ENCODE results near the gene PIGQ.
A peak's percentile ranks its signal among the peaks of the same experiment; 100 is the strongest.

PIGQ gene

DNA sequence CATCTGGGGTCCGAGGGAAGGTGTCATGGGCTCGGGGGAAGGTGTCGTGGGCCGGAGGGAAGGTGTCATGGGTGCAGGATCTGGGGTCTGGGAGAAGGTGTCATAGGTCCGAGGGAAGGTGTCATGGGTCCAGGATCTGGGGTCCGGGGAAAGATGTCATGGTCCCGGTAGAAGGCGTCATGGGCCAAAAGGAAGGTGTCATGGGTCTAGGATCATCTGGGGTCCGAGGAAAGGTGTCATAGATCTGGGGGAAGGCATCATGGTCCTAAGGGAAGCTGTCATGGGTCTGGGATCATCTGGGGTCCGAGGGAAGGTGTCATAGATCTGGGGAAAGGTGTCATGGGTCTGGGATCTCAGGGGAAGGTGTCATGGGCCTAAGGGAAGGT, 21.0 kb downstream of the PIGQ start:
- no peak overlapping the region for H4K91ac ChIP-seq (ENCODE audit: low read depth, low read length)
- H3K27ac ChIP-seq (ENCODE audit: low read depth, low read length): no peak overlapping the region

DNA sequence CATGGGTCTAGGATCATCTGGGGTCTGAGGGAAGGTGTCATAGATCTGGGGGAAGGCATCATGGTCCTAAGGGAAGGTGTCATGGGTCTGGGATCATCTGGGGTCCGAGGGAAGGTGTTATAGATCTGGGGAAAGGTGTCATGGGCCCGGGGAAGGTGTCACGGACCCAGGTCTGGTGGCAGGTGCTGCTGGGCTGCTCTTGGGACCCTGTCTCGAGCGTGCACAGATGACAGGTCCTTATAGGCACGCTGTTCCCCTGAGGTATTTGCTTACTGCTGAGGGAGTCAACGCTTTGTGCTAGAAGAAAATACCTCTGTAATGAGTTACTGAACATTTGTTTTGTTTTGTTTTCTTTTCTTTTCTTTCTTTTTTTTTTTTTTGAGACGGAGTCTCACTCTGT, 21.5 kb downstream of the PIGQ start:
- Histone ChIP-seq H2BK5ac (ENCODE audit: low read depth, low read length, poor library complexity) (no peak overlapping the region), H3K9me3 (ENCODE audit: insufficient read depth, low read depth, low read length) (peaks cover 3% of the 10 kb centered on the region), H2BK120ac (ENCODE audit: insufficient read depth, low read length, poor library complexity) (no peak overlapping the region), H3K4me3 (ENCODE audit: low read depth, low read length) (no peak overlapping the region), H2AFZ (ENCODE audit: insufficient read depth, low read length, poor library complexity) (no peak overlapping the region), H2BK12ac (ENCODE audit: low read length) (no peak overlapping the region), H3K79me1 (ENCODE audit: low read length) (peaks cover 22% of the 10 kb centered on the region), H3K14ac (ENCODE audit: low read length) (no peak overlapping the region), H4K8ac (ENCODE audit: low read depth, low read length) (no peak overlapping the region), H3K27ac (ENCODE audit: low read depth, low read length) (no peak overlapping the region), H3K36me3 (ENCODE audit: control insufficient read depth in 1 of 2, insufficient read depth in 2 of 2, low read length in 2 of 2) (peaks cover 6 to 10% of the 10 kb centered on the region in 2 experiments), H3K23ac (ENCODE audit: low read length) (no peak overlapping the region), H4K91ac (ENCODE audit: low read depth, low read length) (no peak overlapping the region), H3K4me2 (ENCODE audit: low read length) (peak overlapping the region; percentile 85), H4K12ac (ENCODE audit: low read depth, low read length) (no peak overlapping the region), H3K79me2 (ENCODE audit: control insufficient read depth, insufficient read depth, low read length, poor library complexity) (peaks cover 28% of the 10 kb centered on the region), H3K4me1 (ENCODE audit: control insufficient read depth in 1 of 2, insufficient read depth in 2 of 2, low read length in 2 of 2) (peaks cover 32 to 40% of the 10 kb centered on the region in 2 experiments), H2AK5ac (ENCODE audit: low read length) (no peak overlapping the region), H3K4ac (ENCODE audit: low read depth, low read length) (peak overlapping the region; percentile 53), H3K27me3 (ENCODE audit: insufficient read depth, low read length) (no peaks in the 10 kb centered on the region), H3K18ac (ENCODE audit: low read length) (no peak overlapping the region), H3K9ac (ENCODE audit: low read length) (no peak overlapping the region)
- WGBS (ENCODE audit: extremely low coverage, insufficient coverage, insufficient read length): no CpG with 5 or more reads among the region's 8 CpGs
- DNase-seq: peak; percentile 81 to 82

More for the DNA sequence above, 21.0 kb downstream of the PIGQ start:
- Histone ChIP-seq H4K12ac (ENCODE audit: low read depth, low read length) (no peak overlapping the region), H3K4ac (ENCODE audit: low read depth, low read length) (peak overlapping the region; percentile 53), H2AFZ (ENCODE audit: insufficient read depth, low read length, poor library complexity) (no peak overlapping the region), H3K23ac (ENCODE audit: low read length) (no peak overlapping the region), H2BK5ac (ENCODE audit: low read depth, low read length, poor library complexity) (no peak overlapping the region), H4K8ac (ENCODE audit: low read depth, low read length) (no peak overlapping the region), H3K79me1 (ENCODE audit: low read length) (peaks cover 22% of the 10 kb centered on the region), H2BK12ac (ENCODE audit: low read length) (no peak overlapping the region), H3K9me3 (ENCODE audit: insufficient read depth, low read depth, low read length) (peaks cover 3% of the 10 kb centered on the region), H3K14ac (ENCODE audit: low read length) (peak overlapping the region; percentile 75), H3K79me2 (ENCODE audit: control insufficient read depth, insufficient read depth, low read length, poor library complexity) (peaks cover 28% of the 10 kb centered on the region), H3K4me2 (ENCODE audit: low read length) (peak overlapping the region; percentile 85), H3K4me1 (ENCODE audit: control insufficient read depth in 1 of 2, insufficient read depth in 2 of 2, low read length in 2 of 2) (peaks cover 32 to 40% of the 10 kb centered on the region in 2 experiments), H2BK120ac (ENCODE audit: insufficient read depth, low read length, poor library complexity) (no peak overlapping the region), H3K36me3 (ENCODE audit: control insufficient read depth in 1 of 2, insufficient read depth in 2 of 2, low read length in 2 of 2) (peaks cover 5 to 6% of the 10 kb centered on the region in 2 experiments), H3K4me3 (ENCODE audit: low read depth, low read length) (peak overlapping the region; percentile 87), H3K9ac (ENCODE audit: low read length) (peak overlapping the region; percentile 71), H3K18ac (ENCODE audit: low read length) (peak overlapping the region; percentile 35), H3K27me3 (ENCODE audit: insufficient read depth, low read length) (no peaks in the 10 kb centered on the region), H2AK5ac (ENCODE audit: low read length) (peak overlapping the region; percentile 42)
- WGBS (ENCODE audit: extremely low coverage, insufficient coverage, insufficient read length): no CpG with 5 or more reads among the region's 10 CpGs
- no peak for DNase-seq

DNA sequence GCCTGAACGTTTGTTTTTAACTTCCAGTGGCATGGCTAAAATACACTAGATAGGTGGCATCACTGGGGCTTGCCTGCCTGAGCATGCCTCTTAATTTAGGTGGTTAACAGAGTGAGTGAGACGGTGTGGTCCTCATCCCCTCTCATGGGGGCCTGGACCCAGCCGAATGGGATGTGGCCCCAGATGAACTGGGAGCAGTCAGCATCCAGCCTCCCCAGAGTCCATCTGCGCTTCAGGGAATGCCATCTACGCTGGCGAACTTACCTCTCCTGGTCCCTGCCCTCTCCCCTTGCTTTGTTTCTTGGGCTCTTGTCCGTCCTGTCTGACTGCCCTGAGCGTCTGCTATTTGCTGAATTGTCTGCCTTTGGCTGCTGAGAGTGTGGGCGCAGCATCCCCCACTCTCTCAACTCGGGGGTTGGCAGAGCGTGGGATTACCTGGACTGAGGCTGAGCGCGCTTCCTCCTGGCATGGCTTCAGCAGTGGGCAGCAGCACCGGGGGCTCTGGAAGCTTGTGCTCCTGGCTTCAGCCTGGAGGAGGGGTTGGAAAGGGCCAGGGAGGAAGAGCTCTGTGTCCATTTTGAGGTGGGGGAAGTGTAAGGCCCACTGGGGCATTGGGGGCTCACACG, 22.2 kb downstream of the PIGQ start:
- Histone ChIP-seq H3K27me3 (ENCODE audit: insufficient read depth, low read length) (no peaks in the 10 kb centered on the region), H3K79me1 (ENCODE audit: low read length) (peaks cover 22% of the 10 kb centered on the region), H3K4ac (ENCODE audit: low read depth, low read length) (peak overlapping the region; percentile 23), H3K9me3 (ENCODE audit: insufficient read depth, low read depth, low read length) (peaks cover 3% of the 10 kb centered on the region), H3K79me2 (ENCODE audit: control insufficient read depth, insufficient read depth, low read length, poor library complexity) (peaks cover 28% of the 10 kb centered on the region), H2AFZ (ENCODE audit: insufficient read depth, low read length, poor library complexity) (no peak overlapping the region), H2BK5ac (ENCODE audit: low read depth, low read length, poor library complexity) (no peak overlapping the region), H3K4me3 (ENCODE audit: low read depth, low read length) (peak overlapping the region; percentile 11), H3K18ac (ENCODE audit: low read length) (peak overlapping the region; percentile 9), H3K4me1 (ENCODE audit: control insufficient read depth in 1 of 2, insufficient read depth in 2 of 2, low read length in 2 of 2) (peaks cover 32 to 40% of the 10 kb centered on the region in 2 experiments), H3K4me2 (ENCODE audit: low read length) (no peak overlapping the region), H3K27ac (ENCODE audit: low read depth, low read length) (no peak overlapping the region), H3K14ac (ENCODE audit: low read length) (no peak overlapping the region), H4K12ac (ENCODE audit: low read depth, low read length) (no peak overlapping the region), H2AK5ac (ENCODE audit: low read length) (peak overlapping the region; percentile 28), H3K9ac (ENCODE audit: low read length) (no peak overlapping the region), H3K36me3 (ENCODE audit: control insufficient read depth in 1 of 2, insufficient read depth in 2 of 2, low read length in 2 of 2) (peaks cover 11 to 18% of the 10 kb centered on the region in 2 experiments), H4K91ac (ENCODE audit: low read depth, low read length) (peak overlapping the region; percentile 25), H4K8ac (ENCODE audit: low read depth, low read length) (no peak overlapping the region), H3K23ac (ENCODE audit: low read length) (no peak overlapping the region), H2BK12ac (ENCODE audit: low read length) (no peak overlapping the region), H2BK120ac (ENCODE audit: insufficient read depth, low read length, poor library complexity) (peak overlapping the region; percentile 6)
- WGBS (ENCODE audit: extremely low coverage, insufficient coverage, insufficient read length): no CpG with 5 or more reads among the region's 15 CpGs
- peak in 1 of 2 donors; percentile 44 for DNase-seq

DNA sequence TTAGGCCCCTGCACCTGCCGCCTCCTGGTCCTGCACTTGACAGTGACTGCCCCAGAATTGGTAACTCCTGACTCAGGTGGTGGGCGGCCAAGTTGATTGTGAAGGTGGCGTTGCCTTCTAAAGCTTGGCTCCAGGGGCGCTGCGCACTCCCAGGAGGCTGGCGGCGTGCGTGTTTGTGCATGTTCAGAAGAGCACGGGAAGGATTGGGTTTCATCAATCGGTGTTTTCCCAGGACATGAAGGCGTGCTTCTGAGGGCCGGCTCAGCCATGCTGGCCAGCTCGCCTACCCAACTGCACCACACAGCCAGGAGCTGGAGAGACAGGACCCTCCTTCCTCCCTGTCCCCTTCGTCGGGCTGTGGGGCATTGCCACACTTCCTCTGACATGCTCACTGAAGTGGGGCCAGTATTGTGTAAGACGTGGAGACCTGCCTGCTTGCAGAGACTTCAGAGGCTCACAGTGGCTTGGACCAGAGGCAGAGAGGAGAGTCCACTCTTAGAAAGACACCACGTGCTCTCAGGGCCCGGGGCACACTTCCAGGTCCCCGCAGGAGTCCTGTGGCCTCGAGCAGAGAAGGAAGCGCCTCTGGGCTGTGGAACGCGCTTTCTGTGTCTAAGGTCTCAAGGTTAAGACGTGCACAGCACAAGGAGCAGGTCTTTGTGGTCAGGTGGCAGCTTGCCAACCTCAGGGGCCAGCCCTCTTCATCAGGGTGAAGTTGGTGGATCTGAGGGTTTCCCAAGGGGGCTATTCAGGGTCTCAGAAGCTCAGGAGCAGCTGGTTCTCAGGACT, 22.9 kb downstream of the PIGQ start:
- peak; percentile 78 to 88 for DNase-seq
- Histone ChIP-seq H2BK12ac (ENCODE audit: low read length) (no peak overlapping the region), H2AFZ (ENCODE audit: insufficient read depth, low read length, poor library complexity) (no peak overlapping the region), H3K27me3 (ENCODE audit: insufficient read depth, low read length) (no peaks in the 10 kb centered on the region), H4K91ac (ENCODE audit: low read depth, low read length) (peak overlapping the region; percentile 25), H4K12ac (ENCODE audit: low read depth, low read length) (no peak overlapping the region), H3K4me3 (ENCODE audit: low read depth, low read length) (no peak overlapping the region), H3K14ac (ENCODE audit: low read length) (no peak overlapping the region), H3K79me1 (ENCODE audit: low read length) (peaks cover 22% of the 10 kb centered on the region), H2BK5ac (ENCODE audit: low read depth, low read length, poor library complexity) (no peak overlapping the region), H3K23ac (ENCODE audit: low read length) (no peak overlapping the region), H4K8ac (ENCODE audit: low read depth, low read length) (no peak overlapping the region), H3K9me3 (ENCODE audit: insufficient read depth, low read depth, low read length) (peaks cover 3% of the 10 kb centered on the region), H3K4ac (ENCODE audit: low read depth, low read length) (no peak overlapping the region), H3K18ac (ENCODE audit: low read length) (peak overlapping the region; percentile 9), H3K9ac (ENCODE audit: low read length) (no peak overlapping the region), H3K27ac (ENCODE audit: low read depth, low read length) (peak overlapping the region; percentile 35), H3K4me2 (ENCODE audit: low read length) (no peak overlapping the region), H3K36me3 (ENCODE audit: control insufficient read depth in 1 of 2, insufficient read depth in 2 of 2, low read length in 2 of 2) (peaks cover 11 to 20% of the 10 kb centered on the region in 2 experiments), H3K4me1 (ENCODE audit: control insufficient read depth in 1 of 2, insufficient read depth in 2 of 2, low read length in 2 of 2) (peaks cover 32 to 40% of the 10 kb centered on the region in 2 experiments), H3K79me2 (ENCODE audit: control insufficient read depth, insufficient read depth, low read length, poor library complexity) (peaks cover 28% of the 10 kb centered on the region), H2BK120ac (ENCODE audit: insufficient read depth, low read length, poor library complexity) (peak overlapping the region; percentile 6), H2AK5ac (ENCODE audit: low read length) (no peak overlapping the region)
- no CpG with 5 or more reads among the region's 24 CpGs for WGBS (ENCODE audit: extremely low coverage, insufficient coverage, insufficient read length)

Data from trophoblast cell (in vitro differentiated cells and primary cell).